ENCODE measurements around the gene THSD7B.
"Not testable (repeated sequence)": the region's sequence is repeated elsewhere in the genome, so short reads cannot be mapped to it uniquely, and the experiment has no call there.

Gene THSD7B

DNA sequence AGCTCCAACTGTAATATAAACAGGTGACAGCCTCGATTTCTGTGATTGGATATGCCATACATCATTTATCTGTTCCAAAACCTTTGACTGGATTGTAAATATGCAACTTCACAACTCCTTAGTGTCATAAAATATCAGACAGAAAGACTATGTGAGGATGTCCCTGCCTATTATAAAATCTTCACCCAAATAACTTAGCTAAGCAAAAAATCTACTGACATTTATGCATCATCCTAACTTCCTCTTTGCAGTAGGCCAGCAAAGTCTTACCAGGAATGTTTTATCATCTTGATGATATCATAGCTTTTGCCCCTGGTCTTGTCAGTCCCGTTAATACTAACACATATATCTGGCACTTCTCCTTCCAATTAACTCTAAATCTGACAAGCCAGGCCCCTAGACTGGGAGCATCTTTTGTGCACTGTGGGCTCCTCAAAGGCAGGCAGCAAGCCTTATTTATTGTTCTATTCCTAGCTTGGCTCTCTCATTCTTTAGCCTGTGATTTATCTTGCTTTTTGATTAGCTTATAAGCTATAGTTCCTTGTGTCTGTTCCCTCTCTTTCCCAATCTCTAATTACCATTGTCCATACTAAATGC lies 842.5 kb downstream of the THSD7B start:
- DNase-seq = no peak

GRCh38 chr2:137638932-137639331 lies 873.6 kb downstream of the THSD7B start:
- no peak for DNase-seq

DNA sequence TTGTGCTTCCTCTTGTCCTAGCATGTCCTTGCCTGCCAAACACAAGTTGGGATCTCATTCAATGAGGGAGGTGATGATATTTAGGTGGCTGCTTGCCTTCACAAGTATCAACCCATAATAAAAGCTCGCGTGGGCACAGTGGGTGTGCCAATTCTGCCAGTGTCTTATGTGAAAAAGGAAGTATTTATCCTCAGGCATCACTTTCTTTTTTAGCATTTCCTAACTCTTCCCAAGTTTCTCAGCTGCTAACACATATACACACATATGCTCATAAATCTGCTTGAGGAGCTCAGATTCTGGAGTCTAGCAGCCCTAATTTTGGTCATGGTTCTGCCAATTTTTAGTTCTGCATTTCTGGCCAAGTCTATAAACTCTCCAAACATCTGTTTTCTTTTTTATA lies 879.4 kb downstream of the THSD7B start:
- DNase-seq = no peak

GRCh38 chr2:137654046-137654445 lies 888.7 kb downstream of the THSD7B start:
- DNase-seq = no peak

DNA sequence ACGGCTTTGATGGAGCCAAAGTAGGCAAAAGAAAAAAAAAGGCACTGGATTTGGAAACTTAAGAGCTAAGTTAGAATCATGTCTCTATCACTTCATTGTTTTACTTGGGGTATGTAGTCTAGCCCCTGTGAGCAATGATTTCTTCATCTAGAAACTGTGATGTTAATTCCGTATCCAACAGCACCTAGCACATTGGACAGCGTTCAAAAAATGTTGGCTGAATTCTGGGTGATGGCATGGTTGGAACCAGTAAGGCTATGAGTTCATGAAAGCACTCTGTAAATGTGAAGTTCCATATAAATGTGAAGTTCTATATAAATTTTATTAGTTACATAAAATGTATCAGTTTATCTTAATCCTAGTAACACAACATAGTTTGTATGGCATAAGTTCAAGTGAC lies 890.5 kb downstream of the THSD7B start:
- DNase-seq = no peak

- DNase-seq = no peak
Observed at GRCh38 chr2:137658433-137658832, 893.1 kb downstream of the THSD7B start.

DNA sequence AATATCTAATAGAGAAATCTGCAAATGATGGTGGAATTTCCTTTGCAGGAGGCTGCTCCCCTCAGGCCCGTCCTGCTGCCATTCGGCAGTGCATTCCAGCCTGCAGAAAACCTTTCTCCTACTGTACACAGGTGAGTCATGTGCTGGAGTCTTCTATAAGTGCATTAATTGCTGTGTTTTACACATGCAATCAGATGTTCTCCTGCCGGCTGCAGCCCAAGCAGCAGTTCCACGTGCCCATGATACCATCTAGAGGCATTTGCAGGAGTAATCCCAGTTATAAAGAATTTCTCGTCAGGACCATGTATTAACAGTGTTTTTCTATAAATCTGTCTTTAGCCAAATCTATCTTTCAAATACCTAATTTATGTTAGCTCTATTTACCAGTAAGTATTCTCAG lies 894.3 kb downstream of the THSD7B start:
- no peak for DNase-seq

- DNase-seq = no peak
Observed at GRCh38 chr2:137670111-137670510, 904.8 kb downstream of the THSD7B start.

DNA sequence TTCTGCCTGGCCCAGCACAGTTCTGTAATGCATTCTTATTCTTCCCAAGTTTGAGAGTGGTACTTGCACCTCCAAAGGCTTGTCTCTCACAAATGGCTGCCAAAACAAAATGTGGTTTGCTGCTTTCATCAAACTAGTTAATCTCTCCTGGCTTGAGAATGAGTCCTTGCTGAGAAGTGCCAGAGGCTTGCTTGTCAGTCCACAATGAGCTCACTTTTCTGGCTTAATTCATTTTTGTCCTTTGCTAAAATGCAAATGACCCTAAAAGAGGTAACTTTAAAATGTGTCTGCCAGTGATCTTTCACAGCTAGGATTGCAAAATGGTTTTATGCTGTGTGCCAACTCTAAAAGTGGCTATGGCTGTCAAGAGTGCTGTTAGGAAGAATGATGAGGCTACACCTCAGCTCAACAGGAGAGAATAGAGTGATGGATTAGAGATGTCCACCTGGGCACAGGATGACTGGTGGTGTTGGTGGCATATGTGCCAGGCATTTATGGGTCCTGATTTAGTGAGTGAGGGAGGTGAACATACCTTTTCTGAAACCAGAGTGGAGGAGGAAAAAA lies 907.7 kb downstream of the THSD7B start:
- no peak for DNase-seq

DNA sequence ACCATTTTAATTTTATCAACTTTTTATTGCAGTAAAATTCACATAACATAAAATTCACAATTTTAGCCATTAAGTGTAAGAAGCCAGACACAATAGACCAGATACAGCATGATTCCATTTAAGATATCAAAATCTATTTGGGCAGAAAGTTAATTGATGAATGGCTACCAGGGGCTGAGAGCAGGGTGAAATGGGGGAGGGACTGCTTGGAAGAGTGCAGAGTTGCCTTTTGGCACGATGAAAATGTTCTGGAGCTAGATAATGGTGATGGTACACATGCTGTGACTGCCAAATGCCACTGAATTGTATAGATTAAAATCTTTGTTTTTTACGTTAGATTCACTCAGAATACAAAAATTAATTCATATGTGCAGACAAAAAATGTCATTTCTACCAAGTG lies 909.6 kb downstream of the THSD7B start:
- DNase-seq = no peak

DNA sequence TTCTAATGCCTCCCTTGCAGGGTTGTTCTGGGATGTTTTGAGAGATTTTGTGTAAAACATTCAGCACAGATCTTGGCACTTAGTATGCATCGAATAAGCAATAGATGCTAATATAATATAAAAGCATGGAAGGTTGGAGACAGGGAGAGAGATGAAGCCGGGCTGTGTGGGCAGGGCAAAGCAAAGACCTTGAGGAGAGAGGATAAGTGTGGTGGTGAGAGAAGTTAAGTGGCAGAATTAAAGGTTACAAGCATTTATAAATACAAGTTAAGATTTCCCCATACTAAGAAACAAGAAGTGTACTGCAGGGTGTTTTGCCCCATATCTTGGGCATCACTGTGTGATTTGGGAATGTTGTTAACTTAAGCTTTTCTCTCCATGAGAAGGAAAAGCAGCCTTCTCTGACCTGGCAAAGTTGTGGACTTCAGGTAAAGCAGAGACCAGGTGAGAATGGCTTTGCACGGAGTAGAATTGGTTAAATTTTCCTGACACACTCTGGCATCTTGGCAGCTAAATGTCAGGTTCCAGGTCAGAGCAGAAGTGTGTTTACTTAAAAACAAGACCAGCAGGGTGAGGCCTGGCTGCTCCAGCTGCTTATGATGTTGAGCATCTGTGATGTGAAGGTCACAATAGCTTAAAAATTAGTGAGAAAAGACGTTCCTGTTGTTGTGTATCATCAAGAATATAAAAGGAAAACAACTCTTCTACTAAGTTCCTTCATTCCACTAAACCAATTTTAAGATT lies 910.4 kb downstream of the THSD7B start:
- no peak for DNase-seq

DNA sequence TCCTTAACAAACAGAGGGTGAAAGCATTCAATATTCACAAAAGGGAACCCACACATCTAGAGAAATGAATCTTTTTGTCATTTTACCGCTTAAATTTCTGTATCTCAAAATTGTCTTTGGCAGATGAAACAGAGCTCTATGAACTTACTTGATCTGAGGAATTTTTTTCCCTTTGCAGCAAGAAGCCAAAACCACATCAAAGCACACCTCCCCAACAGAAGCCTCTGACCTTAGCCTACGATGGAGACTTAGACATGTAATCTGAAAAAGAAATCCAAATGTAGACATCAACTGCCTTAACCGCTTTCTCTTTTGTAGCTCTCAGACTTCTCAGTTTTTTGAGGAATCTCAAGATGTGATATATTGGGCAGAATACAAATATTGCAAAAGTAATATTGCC lies 911.0 kb downstream of the THSD7B start:
- DNase-seq = no peak

DNA sequence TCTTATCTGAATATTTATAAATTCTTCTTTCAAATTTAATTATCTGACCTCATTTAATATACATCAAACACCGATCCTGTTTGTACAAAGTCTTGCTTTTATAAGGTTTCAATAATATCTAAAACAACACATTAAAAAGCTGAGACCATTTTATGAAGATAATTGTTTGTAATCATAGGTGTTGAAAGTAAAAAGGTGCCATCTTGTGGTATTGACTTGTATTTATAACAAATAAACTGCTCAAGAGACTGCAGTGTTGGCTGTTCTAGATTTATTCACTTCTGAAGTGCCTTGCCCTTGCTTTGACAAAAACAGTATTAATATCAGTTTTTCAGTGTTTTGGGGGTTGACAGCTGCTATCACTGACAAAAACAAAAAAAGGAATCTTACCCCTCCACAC lies 912.1 kb downstream of the THSD7B start:
- DNase-seq = no peak

GRCh38 chr2:137689549-137689948 lies 924.2 kb downstream of the THSD7B start:
- no peak for DNase-seq

DNA sequence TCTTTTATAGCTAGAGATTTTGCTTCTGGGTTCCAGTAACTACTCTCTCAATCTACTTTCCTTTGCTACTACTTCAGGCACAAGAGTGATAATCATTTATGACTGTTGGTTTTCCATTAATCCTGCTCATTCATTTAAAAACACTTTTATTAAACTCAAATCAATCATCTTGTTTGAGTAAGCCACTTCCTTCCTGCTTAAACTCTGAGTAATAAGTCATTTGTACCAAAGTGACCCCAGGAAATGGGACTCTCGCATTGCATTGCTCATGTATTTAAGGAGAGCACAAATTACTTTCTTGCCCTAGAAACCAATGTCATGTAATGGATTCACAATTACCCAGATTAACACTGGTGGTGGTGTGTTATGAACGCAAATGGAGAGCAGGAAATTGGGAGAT lies 928.2 kb downstream of the THSD7B start:
- DNase-seq = no peak

DNA sequence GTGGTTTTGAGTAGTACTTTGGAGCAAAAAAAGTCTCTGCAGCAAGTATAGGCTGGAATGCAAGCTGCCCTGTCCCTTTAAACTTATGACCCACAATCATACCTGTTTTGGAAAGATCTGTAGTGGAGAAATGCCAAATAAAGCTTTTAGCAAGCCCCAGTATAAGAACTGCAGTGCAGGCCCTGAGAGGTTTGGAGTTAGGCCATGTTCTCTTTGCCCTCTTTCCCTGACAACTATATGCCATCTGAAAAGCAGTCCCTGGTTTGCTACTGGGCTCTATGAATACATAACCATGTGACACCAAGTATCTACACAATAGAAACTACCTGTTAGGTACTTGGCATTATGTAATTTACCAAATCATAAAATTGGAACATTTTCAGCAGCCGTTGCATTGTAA lies 931.6 kb downstream of the THSD7B start:
- no peak for DNase-seq

DNA sequence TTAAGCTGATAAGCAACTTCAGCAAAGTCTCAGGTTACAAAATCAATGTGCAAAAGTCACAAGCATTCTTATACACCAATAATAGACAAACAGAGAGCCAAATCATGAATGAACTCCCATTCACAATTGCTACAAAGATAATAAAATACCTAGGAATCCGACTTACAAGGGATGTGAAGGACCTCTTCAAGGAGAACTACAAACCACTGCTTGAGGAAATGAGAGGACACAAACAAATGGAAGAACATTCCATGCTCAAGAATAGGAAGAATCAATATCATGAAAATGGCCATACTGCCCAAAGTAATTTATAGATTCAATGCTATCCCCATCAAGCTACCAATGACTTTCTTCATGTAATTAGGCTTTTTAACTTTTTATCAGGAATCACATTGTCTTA lies 934.9 kb downstream of the THSD7B start:
- DNase-seq = not testable (repeated sequence)

GRCh38 chr2:137700681-137701080 lies 935.3 kb downstream of the THSD7B start:
- no peak for DNase-seq

DNA sequence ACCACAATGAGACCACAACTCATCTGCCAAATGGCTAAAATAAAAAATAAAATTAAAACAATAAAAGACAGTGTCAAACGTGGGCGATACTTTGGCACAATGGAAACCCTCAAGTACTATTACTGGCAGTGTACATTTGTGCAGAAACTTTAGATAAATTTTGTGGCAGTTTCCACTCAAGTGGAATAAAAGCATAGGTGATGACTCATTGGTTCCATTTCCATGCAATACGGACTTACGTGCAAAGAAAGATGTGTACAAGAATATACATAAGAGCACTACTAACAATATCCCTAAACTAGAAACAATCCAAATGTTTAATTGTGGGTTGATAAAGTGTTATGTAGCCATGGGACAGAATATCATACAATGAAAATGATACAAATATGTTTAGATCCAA lies 940.0 kb downstream of the THSD7B start:
- no peak for DNase-seq

DNA sequence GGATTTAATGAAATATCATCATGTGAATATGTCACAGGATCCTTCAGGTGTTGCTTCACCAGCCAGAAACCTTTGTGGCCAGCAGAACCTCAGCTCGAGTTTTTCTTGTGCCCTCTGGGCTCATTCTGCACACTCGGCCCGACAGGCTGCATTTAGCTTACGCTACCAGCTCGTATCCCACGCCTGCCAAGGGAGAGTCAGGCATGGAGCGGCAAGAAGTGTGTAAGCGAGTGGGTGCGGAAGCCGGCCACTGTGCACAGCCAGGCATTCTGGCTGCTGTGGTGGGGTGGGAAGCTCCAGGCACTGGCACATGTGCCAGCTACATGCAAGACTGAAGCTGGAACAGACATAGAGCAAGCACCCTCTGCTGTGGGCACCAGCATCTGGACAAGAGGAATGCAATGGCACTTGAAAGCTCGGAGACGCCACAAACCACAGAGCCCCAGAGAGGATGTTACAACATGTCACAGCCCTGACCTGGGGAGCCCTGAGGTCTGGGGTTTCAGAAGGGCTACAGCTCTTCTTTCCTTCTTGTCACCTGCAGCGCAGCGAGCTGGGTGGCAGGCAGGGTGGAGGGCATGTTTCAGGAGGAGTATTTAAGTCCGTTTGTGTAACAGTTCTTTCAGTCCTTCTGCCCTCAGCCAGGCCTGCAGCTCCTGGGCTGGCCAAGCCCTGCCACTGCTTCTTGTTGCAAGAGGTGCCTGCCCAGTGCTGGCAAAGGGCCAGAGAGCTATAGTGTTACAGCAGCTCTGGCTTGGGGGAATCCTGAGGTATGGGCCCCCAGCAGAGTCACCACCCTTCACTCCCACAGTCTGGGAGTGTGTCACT lies 941.7 kb downstream of the THSD7B start:
- DNase-seq = no peak

DNA sequence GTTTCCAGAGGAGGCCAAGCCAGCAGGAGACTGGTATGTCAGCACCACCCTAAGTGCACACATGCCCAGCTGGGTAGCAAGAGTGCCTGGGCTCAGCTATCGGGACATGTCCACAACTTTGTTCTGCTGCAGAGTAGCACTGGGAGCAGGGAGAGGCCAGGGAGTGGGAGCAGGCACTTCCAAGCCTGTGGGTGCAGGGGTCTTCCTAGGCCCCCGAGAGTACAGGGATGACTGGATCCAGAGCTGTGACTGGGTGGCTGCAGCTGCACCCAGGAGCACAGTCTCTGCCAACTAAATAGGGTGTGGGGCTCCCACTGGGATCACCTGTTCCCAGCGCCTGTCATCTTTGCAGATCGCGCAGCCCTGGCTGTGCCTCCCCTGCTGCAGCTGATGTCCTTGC lies 943.0 kb downstream of the THSD7B start:
- DNase-seq = no peak

DNA sequence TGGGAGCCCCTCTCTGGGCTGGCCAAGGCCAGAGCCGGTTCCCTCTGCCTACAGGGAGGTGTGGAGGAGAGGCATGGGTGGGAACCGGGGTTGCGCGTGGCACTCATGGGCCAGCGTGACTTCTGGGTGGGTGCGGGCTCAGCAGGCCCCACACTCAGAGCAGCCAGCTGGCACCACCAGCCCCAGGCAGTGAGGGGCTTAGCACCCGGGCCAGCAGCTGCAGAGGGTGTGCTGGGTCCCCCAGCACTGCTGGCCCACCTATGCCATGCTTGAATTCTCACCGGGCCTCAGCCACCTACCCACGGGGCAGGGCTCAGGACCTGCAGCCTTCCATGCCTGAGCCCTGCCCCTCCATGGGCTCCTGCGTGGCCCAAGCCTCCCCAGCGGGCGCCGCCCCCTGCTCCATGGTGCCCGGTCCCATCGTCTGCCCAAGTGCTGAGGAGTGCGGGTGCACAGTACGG lies 950.4 kb downstream of the THSD7B start:
- DNase-seq = no peak

GRCh38 chr2:137718786-137719185 lies 953.4 kb downstream of the THSD7B start:
- DNase-seq = no peak

DNA sequence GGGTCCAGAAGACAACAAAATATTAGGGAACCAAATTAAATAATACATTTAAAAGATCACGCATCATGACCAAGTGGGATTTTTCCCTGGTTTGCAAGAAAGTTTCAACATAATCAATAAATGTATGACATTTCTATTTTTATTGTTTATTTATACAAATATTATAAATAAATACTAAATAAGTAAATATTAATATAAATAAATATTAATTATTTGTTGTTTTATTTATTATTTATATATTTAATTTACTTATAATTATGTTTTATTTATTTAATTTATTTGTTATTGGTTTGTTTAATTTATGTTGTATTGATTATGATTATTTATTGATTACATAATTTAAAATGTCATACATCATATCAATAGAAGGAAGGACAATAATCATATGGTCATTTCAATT lies 956.4 kb downstream of the THSD7B start:
- no peak for DNase-seq
